MG63 (cell line): Measurements from ENCODE around the gene IFNL3. TPM values are rescaled to one million over a fixed set of nuclear protein-coding genes. Genes with fewer than 3 reads are reported as not detected.

Experiments
- total RNA-seq: library from RNA; depleted of rRNA; stranded (reverse); fragments of >200 nt; shearing (Covaris generic); gene quantifications from 2 replicates; pipeline ENCODE4 v1.2.3, GENCODE V29; 2014; ENCODE audit warnings: low replicate concordance; rRNA removed

IFNL3 gene
- total RNA-seq, 1 experiment from 2014 or later = not detected

Other genes starting within 250 kb of the IFNL3 start
- 0.82 TPM in 1 of 2 replicates, not detected in the other for gene FBXO27, start 212.5 kb downstream of the IFNL3 start, total RNA-seq
- not detected in 2 replicates for gene ACP7, start 160.6 kb downstream of the IFNL3 start, total RNA-seq
- gene PAK4, start 119.2 kb downstream of the IFNL3 start, total RNA-seq = 3.0 and 8.5 TPM in 2 replicates
- gene NCCRP1, start 48.0 kb downstream of the IFNL3 start, total RNA-seq = not detected in 2 replicates
- not detected in 2 replicates for gene SYCN, start 40.7 kb downstream of the IFNL3 start, total RNA-seq
- gene IFNL4, start 3.9 kb upstream of the IFNL3 start, total RNA-seq = not detected in 2 replicates
- not detected in 2 replicates for gene IFNL2, start 23.4 kb upstream of the IFNL3 start, total RNA-seq
- gene IFNL1, start 51.4 kb upstream of the IFNL3 start, total RNA-seq = not detected in 2 replicates
- 0.07 and 0.23 TPM in 2 replicates for gene LRFN1, start 75.9 kb upstream of the IFNL3 start, total RNA-seq
- gene GMFG, start 91.0 kb upstream of the IFNL3 start, total RNA-seq = not detected in 2 replicates
- gene SAMD4B, start 97.4 kb upstream of the IFNL3 start, total RNA-seq = 27.5 and 37.0 TPM in 2 replicates
- gene PAF1, start 146.1 kb upstream of the IFNL3 start, total RNA-seq = 62.0 and 62.4 TPM in 2 replicates
- gene MED29, start 146.4 kb upstream of the IFNL3 start, total RNA-seq = 18.1 and 26.5 TPM in 2 replicates
- gene ZFP36, start 161.8 kb upstream of the IFNL3 start, total RNA-seq = 0.66 and 1.4 TPM in 2 replicates
- 3.0 and 12.4 TPM in 2 replicates for gene PLEKHG2, start 167.7 kb upstream of the IFNL3 start, total RNA-seq
- 95.9 and 97.8 TPM in 2 replicates for gene RPS16, start 190.9 kb upstream of the IFNL3 start, total RNA-seq
- gene SUPT5H, start 200.6 kb upstream of the IFNL3 start, total RNA-seq = 55.9 and 102 TPM in 2 replicates
- 166 and 218 TPM in 2 replicates for gene TIMM50, start 235.8 kb upstream of the IFNL3 start, total RNA-seq